Measurements from ENCODE around the gene PIM1.
A peak's percentile ranks its signal among the peaks of the same experiment; 100 is the strongest.

PIM1 gene

GRCh38 chr6:37146735-37147157, 23.2 kb upstream of the PIM1 start:
- no peak overlapping the region for H3K4me3 ChIP-seq
- TF ChIP-seq CTCF (IDR thresholded peaks at IDR 0.05): no peak
- no peak overlapping the region for H3K27ac ChIP-seq
- DNase-seq (ENCODE audit: low spot score): no peak

DNA sequence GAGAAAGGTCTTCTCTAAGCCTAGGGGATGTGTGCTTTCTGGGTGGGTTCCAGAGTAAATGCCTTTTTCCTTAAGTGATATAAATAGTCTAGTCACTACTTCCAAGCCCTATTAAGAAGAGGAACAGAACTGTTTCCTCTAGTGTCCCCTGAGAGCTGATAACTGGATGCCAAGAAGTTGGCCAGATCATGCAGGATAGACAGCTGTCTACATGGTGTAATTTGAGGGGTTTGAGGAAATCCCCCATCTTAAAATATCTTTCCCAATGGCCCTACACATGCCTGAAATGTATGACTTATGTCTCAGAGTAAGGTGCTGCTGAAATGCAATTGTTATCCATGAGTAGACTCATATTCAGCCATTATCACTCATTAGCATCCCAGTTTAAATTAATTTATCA, 20.2 kb upstream of the PIM1 start:
- no peak for DNase-seq (ENCODE audit: low spot score)
- Histone ChIP-seq H3K4me3 (no peak overlapping the region), H3K27ac (no peak overlapping the region)
- no peak for TF ChIP-seq CTCF (IDR thresholded peaks at IDR 0.05)

DNA sequence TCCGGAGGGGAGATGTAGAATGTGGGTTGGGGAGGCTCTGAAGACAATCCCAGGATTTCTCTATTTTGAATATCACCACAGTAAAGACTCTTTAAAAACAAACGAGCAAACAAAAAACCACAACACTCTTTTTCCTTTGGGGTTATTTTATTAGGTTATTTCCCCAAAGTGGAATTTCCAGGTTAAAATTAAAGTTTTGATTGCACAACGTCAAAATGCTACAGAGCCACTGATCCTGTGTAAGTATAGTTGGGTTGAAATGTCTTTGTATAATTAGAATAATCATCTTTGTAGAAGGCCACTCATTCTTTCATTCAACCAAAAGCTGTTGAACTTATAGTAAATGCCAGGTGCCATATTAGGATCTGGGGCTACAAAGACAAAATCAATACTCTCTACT, 19.6 kb upstream of the PIM1 start:
- no peak overlapping the region for H3K27ac ChIP-seq
- no peak for TF ChIP-seq CTCF (IDR thresholded peaks at IDR 0.05)
- no peak for DNase-seq (ENCODE audit: low spot score)
- no peak overlapping the region for H3K4me3 ChIP-seq

GRCh38 chr6:37155394-37156312, 14.3 kb upstream of the PIM1 start:
- no peak overlapping the region for H3K27ac ChIP-seq
- H3K4me3 ChIP-seq: no peak overlapping the region
- no peak for TF ChIP-seq CTCF (IDR thresholded peaks at IDR 0.05)
- no peak for DNase-seq (ENCODE audit: low spot score)

GRCh38 chr6:37158508-37158907, 11.4 kb upstream of the PIM1 start:
- H3K27ac ChIP-seq: no peak overlapping the region
- DNase-seq (ENCODE audit: low spot score): no peak
- H3K4me3 ChIP-seq: no peak overlapping the region
- TF ChIP-seq CTCF (IDR thresholded peaks at IDR 0.05): no peak

- no peak for DNase-seq (ENCODE audit: low spot score)
- no peak for TF ChIP-seq CTCF (IDR thresholded peaks at IDR 0.05)
- no peak overlapping the region for H3K4me3 ChIP-seq
- peak overlapping the region in 1 of 2 donors; percentile 50 for H3K27ac ChIP-seq
Measured at GRCh38 chr6:37160922-37161778, 8.8 kb upstream of the PIM1 start.

Data from coronary artery (tissue), 2 donors.